Rectal smooth muscle tissue (tissue), 1 donor: ENCODE data around the gene CCDC18.

ENCODE experiments used
- H3K27ac ChIP-seq: one replicate; pipeline ENCODE4 v1.7.0; 2013; ENCODE audit warnings: low read depth, low read length, inconsistent platforms
- H3K27me3 ChIP-seq: one replicate; pipeline ENCODE4 v1.7.0; 2013; ENCODE audit warnings: low read length; ENCODE audit not compliant: control insufficient read depth, insufficient read depth
- H3K36me3 ChIP-seq: one replicate; pipeline ENCODE4 v1.7.0; 2013; ENCODE audit warnings: low read length; ENCODE audit not compliant: control insufficient read depth, insufficient read depth
- H3K4me1 ChIP-seq: one replicate; pipeline ENCODE4 v1.7.0; 2013; ENCODE audit warnings: low read length; ENCODE audit not compliant: control insufficient read depth, insufficient read depth
- H3K4me3 ChIP-seq: one replicate; pipeline ENCODE4 v1.7.0; 2013; ENCODE audit warnings: low read length
- H3K9ac ChIP-seq: one replicate; pipeline ENCODE4 v1.7.0; 2013; ENCODE audit warnings: low read length

The CCDC18 gene

DNA sequence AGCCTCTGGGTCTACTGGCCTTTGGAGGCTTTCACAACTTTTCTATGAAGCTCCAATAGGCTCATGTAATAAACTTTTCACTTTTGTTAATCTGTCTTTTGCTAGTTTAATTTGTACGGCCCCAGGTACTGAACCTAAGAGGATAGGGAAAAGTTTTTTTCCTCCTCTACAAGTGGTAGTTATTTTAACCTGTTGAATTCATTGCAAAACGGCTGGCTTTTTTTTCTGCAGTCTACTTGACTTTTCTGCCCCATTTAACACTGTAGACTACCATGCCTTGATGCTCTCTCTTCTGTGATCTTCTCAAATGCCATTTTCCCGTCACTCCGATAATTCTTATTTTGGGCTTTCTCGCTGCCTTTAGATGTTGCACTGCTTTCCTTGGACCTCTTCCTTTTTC lies 121.6 kb downstream of the CCDC18 start:
- H3K27ac ChIP-seq = no peak overlapping the region

DNA sequence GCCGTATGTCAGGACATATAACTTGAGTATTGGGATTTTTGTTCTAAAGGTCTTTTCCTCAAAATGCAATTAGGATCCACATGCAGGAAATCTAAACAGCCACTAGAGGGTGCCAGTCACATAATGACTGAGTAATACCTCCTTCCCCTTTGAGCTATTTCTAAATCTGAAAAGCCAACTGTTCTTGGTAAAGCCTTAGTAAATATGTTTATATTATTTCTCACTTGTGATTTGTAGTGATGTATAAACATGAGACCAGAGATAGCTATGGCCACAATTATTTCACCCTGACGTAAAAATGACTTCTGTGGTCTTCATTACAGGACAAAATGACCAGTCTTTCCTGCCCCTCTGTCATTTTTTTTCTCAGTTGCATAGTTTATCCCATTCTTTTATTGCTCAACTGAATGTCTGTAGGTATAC lies 124.2 kb downstream of the CCDC18 start:
- no peaks in the 10 kb centered on the region for H3K27me3 ChIP-seq
- no peaks in the 10 kb centered on the region for H3K4me1 ChIP-seq
- H3K4me3 ChIP-seq = no peak overlapping the region
- H3K36me3 ChIP-seq = no peaks in the 10 kb centered on the region
- no peak overlapping the region for H3K27ac ChIP-seq
- no peak overlapping the region for H3K9ac ChIP-seq

More for the DNA sequence above, 121.6 kb downstream of the CCDC18 start:
- Histone ChIP-seq H3K9ac (no peak overlapping the region), H3K36me3 (no peaks in the 10 kb centered on the region), H3K4me3 (no peak overlapping the region), H3K4me1 (no peaks in the 10 kb centered on the region), H3K27me3 (no peaks in the 10 kb centered on the region)

DNA sequence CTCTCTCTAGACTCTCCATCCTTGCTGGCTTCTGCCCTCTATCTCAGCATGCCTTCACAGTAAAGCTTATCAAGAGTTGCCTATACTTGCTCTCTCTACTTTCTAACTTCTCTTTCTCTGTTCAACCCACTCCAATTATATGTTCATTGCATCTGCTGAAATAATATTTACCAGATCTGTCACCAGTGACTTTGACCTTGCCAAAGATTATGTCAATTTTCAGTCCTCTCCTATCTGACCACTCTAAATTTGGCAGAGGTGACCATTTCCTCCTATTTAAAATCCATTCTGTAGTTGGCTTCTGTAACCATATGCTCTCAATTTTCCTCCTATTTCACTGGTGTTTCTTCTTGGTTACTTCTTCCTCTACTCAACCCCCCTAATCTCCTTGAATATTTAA lies 126.4 kb downstream of the CCDC18 start:
- H3K9ac ChIP-seq = no peak overlapping the region
- no peak overlapping the region for H3K27ac ChIP-seq
- H3K36me3 ChIP-seq = no peaks in the 10 kb centered on the region
- H3K4me1 ChIP-seq = no peaks in the 10 kb centered on the region
- no peaks in the 10 kb centered on the region for H3K27me3 ChIP-seq
- no peak overlapping the region for H3K4me3 ChIP-seq

DNA sequence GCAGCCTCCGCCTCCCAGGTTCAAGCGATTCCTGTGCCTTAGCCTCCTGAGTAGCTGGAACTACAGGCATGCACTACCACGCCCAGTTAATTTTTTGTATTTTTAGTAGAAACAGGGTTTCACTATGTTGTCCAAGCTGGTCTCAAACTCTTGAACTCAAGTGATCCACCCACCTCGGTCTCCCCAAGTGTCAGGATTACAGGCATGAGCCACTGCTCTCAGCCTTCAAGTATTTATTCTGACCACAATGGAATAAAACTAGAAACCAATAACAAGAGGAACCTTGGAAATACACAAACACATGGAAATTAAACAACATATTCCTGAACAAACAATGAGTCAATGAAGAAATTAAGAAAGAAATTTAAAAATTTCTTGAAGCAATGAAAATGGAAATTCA lies 132.5 kb downstream of the CCDC18 start:
- Histone ChIP-seq H3K4me3 (no peak overlapping the region), H3K4me1 (no peaks in the 10 kb centered on the region), H3K27ac (no peak overlapping the region), H3K9ac (no peak overlapping the region), H3K36me3 (no peaks in the 10 kb centered on the region), H3K27me3 (no peaks in the 10 kb centered on the region)

DNA sequence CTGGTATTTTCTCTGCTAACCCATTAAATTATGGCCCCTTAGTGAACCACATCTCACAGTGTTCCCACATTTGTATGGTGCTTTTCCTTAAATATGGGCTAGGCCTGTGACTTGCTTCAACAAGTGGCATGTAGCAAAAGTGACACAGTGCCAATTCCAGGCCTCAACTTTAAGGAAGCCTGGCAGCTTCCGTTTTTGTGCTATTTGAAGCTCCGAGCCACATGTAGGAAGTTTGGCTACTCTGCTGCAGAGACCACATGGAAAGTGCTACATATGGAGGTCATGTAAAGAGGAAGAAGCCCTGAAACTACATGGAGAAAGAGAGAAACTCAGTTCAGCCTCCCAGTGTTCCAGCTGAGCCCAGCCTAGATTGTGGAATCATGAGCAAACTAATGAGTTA lies 136.7 kb downstream of the CCDC18 start:
- no peaks in the 10 kb centered on the region for H3K4me1 ChIP-seq
- H3K9ac ChIP-seq = no peak overlapping the region
- H3K27me3 ChIP-seq = no peaks in the 10 kb centered on the region
- no peaks in the 10 kb centered on the region for H3K36me3 ChIP-seq
- H3K27ac ChIP-seq = no peak overlapping the region
- no peak overlapping the region for H3K4me3 ChIP-seq

DNA sequence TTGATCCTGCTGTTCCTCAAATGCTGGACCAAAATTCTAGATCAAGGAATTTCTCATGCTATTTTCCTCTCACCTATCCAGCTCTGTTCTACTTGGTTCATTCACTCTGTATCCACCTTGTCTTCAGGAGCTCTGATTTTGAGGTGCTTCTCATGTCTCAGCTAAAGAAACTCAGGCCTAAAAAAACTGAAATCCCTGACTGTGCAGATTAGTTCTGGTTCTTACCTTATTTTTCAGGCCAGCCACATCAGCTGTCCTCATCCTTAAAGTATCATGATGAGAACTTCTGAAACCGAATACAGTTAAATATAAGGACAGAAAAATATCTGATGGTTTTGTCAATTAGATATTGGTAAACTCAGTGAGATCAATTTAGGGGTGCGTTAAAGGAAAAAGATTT lies 137.4 kb downstream of the CCDC18 start:
- Histone ChIP-seq H3K9ac (no peak overlapping the region), H3K4me3 (no peak overlapping the region), H3K36me3 (no peaks in the 10 kb centered on the region), H3K4me1 (no peaks in the 10 kb centered on the region), H3K27ac (no peak overlapping the region), H3K27me3 (no peaks in the 10 kb centered on the region)

DNA sequence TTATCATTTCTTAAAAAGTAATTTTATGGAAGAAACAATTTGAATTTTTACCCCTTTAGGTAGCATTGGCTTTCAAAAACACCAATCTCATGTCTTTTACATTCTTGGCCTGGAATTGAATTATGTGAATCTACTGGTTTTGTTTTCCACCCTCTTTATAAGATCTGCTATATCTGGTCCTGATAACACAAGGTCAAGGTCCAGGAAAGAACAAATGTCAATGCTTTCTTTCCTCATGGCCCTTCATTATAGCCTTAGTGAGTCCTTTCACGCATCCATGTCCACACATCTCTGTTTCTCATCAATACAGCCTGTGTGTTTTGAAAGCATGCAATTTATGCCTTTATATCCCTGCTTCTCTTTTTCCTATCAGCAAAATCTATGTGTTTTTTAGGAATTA lies 141.2 kb downstream of the CCDC18 start:
- Histone ChIP-seq H3K9ac (no peak overlapping the region), H3K4me3 (no peak overlapping the region), H3K36me3 (no peaks in the 10 kb centered on the region), H3K27me3 (no peaks in the 10 kb centered on the region), H3K27ac (no peak overlapping the region), H3K4me1 (no peaks in the 10 kb centered on the region)

DNA sequence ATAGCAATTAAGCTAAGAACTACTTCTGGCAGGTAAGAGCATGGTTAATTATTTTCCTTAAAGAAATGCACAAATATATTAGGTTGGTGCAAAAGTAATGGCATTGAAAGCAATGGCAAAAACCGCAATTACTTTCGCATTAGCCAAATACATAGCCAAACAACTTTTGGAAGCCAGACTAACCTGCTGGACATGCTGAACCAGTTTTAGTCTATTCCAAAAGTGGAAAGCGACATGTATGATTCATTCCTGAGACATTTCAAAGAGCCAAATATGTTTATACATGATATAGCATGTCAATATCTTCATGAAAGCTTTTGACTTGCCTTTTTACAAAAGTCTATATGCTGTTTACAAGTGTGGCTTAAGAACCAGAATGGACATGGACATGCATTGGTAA lies 141.8 kb downstream of the CCDC18 start:
- H3K27ac ChIP-seq = no peak overlapping the region
- H3K4me3 ChIP-seq = no peak overlapping the region

DNA sequence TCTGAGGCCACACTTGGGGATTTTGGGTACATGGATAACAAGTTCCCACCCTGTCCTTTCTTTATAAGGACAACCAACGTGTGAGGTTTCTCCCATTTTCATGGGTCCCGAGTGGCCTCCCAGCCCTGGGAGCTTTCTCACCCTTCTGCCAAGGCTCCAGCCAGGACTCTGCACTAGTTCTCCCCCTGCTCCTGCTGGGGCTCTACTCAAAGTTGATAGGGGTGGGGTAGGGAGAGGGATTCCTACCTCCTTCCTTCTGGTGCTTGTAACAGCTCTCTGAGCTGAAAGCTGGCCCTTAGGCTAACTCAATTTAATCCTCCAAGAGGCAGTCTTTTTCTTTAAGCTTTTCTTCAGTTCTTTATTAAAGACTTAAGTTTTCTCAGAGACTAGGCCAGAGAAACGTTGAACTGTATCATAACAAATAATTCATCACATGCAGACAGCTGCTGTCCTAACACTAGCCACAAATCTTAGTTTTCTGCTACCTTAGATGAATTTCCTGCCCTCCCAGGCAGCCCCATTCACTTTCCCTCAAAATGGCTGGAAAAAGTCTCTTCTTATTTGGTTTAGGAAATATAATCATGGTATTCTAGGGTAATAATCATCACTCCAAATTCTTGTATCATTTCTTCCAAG lies 142.8 kb downstream of the CCDC18 start:
- Histone ChIP-seq H3K4me1 (no peaks in the 10 kb centered on the region), H3K27me3 (no peaks in the 10 kb centered on the region), H3K36me3 (no peaks in the 10 kb centered on the region), H3K9ac (no peak overlapping the region), H3K4me3 (no peak overlapping the region), H3K27ac (no peak overlapping the region)

More for the DNA sequence above, 141.8 kb downstream of the CCDC18 start:
- Histone ChIP-seq H3K36me3 (no peaks in the 10 kb centered on the region), H3K9ac (no peak overlapping the region), H3K27me3 (no peaks in the 10 kb centered on the region), H3K4me1 (no peaks in the 10 kb centered on the region)

DNA sequence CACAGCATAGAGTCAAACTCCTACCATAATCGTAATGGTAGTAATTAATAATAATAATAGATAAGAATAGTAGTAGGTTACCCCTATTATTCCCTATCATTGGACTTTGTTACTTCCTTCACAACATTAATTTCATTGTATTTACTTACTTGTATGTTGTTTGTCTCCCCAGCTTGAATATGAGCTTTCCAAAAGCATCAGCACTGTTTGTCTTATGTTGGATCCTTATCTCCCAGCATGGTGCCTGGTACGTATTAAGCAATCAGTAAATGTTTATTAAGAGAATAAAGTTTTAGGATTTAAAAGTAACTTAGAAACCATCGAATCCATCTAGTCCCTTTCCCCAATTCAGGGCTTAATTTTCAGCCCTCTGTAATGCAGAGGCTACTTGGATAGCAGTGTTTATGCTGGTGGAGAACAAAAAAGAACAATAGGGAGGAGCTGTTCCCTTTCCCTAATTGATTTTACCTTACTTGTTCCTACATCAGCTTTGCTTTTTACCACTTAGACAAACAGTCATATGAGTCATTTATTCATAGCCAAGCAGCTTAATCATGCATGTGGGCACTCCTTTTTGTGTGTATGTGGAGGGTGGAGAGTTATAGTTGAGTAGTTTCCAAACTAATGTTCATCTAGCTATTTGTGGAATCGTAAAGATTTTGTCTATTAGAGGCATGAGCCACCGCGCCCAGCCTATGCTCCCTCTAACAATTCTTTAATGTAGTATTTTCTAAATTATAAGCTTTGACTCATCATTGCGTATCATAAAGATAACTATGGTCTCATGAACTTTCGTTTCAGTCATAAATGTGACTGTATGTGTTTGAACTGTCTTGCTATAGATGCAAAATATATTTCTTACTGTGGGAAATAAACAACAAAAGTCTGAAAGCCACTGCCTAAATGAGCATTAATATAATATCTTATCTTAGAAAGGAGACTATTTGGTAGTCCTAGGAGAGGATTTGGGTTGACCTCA lies 144.3 kb downstream of the CCDC18 start:
- no peaks in the 10 kb centered on the region for H3K27me3 ChIP-seq
- no peak overlapping the region for H3K4me3 ChIP-seq
- no peak overlapping the region for H3K27ac ChIP-seq
- no peaks in the 10 kb centered on the region for H3K4me1 ChIP-seq
- H3K9ac ChIP-seq = no peak overlapping the region
- H3K36me3 ChIP-seq = no peaks in the 10 kb centered on the region
